GM21529 (cell line): ENCODE data around the gene LAMA4.
"Not testable (repeated sequence)": the region's sequence is repeated elsewhere in the genome, so short reads cannot be mapped to it uniquely, and the experiment has no call there.

Experiments used
- ATAC-seq: cut with Tn5 transposase; IDR thresholded peaks from one replicate; pipeline ENCODE4 v1.9.1; 2021; ENCODE audit not compliant: unreplicated experiment

Gene LAMA4

GRCh38 chr6:112218563-112218962, 35.8 kb downstream of the LAMA4 start:
- ATAC-seq = no peak

GRCh38 chr6:112216662-112217551, 37.5 kb downstream of the LAMA4 start:
- no peak for ATAC-seq

- ATAC-seq = no peak
Measured at GRCh38 chr6:112215488-112216284, 38.7 kb downstream of the LAMA4 start.

DNA sequence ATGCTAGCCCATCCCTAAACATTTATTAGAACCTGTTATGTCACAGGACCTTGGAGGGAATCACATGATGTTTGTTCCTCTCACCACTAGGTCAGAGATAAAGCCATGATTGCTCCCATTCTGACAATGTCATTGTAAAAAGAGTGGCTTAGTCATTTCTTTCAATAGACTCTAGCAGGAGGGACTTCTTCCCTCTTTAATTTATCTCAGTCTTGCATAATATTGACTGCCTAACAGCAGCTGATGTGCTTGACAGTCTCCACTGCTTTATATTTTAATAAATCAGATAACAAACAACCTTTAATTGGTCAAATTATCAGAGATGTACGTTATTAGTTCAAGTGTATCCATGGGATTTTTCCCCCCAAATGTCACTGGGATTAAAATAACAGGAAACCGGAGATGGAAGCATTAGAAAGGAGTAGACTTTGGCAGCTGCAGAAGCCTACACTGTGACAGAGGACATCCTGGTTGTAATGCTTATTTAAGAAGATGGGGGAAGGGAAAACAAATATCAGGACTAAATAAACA, 39.6 kb downstream of the LAMA4 start:
- no peak for ATAC-seq

DNA sequence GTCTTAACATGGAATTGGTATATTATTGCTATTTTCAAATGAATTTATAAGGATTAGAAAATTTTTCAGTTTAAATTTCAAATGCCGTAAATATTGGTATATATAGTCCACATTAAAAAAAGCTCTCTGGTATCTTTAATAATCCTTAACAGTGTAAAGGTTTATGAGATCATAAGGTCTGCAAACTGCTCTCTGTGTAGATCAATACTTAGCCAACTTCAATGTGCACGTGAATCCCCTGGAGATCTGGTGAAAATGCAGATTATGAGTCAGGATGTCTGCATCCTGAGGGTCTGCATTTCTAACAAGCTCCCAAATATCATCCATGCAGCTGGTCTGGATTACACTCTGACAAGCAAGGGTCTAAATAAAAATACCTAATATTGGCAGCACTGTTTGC, 43.5 kb downstream of the LAMA4 start:
- ATAC-seq = no peak

DNA sequence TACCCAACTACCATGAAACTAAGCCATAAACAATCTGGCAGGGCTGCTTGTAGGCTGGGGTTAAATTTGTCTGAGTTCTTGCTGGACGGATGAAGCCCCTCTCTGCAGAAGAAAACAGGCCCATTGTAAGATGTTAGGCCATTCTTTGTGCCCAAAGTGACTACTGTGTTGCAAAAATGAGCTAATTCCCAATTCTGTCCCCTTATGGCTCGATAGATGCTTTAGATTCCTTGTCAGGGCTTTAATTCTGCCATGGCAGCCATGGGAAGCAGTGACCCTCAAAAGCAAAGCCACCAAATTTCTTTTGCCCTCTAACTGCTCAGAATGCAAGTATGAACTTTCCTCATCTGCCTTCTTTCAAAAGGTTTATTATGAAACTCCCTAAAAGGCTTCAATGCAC, 45.2 kb downstream of the LAMA4 start:
- ATAC-seq = no peak

DNA sequence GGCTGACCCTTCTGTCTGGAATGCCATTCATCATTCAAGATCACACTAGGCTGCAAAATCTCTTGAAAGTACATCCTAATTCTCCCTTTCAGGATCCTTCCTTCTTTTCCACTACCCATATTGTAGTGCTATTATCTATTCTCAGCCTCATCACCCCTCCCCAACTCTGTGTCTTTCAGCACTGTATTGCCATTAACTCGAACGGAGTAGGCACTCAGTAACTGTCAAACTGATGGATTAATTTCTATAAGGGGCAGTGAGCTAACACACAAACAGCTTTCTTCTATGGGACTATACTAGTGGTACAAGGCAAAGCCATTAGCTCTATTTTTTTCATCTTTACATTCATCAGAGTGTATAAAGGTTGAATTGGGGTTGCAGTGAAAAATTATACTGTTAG, 46.6 kb downstream of the LAMA4 start:
- ATAC-seq = no peak

- ATAC-seq = no peak
Measured at GRCh38 chr6:112207131-112207530, 47.2 kb downstream of the LAMA4 start.

DNA sequence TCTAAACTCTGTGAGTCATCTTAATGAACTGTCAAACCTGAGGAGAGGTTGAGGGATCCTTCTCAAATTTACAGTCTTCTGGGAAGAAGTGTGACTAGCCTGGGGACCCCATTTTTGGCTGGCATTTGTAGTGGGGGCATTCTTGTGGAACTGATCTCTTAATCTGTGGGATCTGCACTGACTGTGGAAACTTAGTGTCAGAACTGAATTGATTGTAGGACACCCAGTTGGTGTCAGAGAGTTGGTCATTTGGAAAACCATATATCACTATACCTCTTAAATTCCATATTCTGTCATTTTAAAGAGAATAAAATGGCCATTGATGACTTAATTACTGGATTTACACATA, 48.3 kb downstream of the LAMA4 start:
- no peak for ATAC-seq

GRCh38 chr6:112205427-112206109, 48.8 kb downstream of the LAMA4 start:
- ATAC-seq = no peak

GRCh38 chr6:112204350-112204706, 50.0 kb downstream of the LAMA4 start:
- no peak for ATAC-seq

GRCh38 chr6:112203577-112204349, 50.6 kb downstream of the LAMA4 start:
- no peak for ATAC-seq

DNA sequence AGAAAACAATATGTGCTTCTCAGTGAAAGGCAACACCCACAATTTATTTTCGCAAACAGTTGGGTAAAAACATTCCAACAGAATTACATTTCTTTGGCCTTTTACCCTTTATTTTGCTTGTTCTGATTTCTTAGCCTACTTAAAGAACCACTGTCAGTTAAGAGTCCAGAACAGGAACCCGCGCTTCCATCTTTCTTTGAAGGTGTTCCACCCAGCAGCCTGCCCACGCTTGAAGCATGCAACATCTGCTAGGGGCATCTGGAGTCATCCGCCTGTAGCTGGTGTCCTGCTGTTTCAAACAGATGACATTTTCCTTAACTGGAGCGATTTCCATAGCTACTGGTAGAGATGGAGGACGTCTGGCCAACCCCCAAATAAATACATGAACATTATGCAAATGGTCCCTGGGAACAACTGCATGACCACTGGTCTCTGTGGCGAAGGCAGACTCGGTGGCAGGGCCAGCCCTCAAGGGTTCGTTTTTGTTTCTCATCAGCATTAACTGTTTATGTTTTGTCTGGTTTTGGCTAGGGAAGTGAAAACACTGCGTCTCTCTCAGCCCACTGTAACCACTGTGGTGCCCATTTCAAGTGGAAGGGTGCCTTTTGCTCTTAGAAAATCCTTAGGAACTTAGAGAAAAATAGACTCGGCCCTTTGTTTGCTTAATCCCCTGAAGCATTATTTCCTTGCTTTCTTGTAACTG, 51.6 kb downstream of the LAMA4 start:
- peak; percentile 66 for ATAC-seq

- ATAC-seq = not testable (repeated sequence)
Measured at GRCh38 chr6:112200185-112200914, 54.0 kb downstream of the LAMA4 start.

DNA sequence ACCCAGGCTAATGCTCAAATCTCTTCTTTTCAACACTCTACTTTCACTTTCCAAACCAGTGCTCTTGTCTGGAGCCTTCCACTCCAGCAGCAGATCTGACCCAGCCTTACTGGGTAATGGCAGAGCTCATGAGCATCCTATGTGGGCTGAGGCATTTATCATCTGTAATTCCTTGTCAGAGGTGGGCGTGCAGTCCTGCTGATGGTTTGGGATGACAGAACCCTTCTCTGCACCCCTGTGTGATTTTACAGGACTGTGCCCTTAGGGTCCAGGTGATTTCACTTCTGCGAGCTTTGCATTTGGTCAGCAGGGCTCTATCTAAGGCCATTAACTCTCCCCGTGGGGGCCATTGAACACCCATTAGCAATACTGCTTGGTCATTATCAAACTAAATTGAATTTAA, 55.4 kb downstream of the LAMA4 start:
- no peak for ATAC-seq

DNA sequence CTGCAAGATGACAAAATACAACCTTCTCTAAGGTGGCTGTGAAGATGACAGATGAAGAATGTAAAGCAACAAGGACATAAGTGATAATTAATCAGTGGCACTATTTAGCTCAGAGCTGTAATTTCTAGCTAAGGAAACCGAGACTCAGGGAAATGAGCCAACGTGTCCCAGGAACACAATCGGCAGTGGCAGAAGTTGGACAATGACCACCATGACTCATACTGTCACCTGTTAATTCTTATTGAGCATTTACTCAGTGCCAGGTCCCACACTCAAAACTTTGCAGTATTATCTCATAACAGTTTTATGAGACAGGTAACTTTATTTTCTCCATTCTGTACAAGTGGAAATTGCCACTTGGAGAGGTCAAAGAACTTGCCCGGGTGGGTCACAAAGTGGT, 55.8 kb downstream of the LAMA4 start:
- no peak for ATAC-seq

- no peak for ATAC-seq
Measured at GRCh38 chr6:112197636-112198035, 56.7 kb downstream of the LAMA4 start.

GRCh38 chr6:112196306-112196705, 58.1 kb downstream of the LAMA4 start:
- ATAC-seq = no peak

DNA sequence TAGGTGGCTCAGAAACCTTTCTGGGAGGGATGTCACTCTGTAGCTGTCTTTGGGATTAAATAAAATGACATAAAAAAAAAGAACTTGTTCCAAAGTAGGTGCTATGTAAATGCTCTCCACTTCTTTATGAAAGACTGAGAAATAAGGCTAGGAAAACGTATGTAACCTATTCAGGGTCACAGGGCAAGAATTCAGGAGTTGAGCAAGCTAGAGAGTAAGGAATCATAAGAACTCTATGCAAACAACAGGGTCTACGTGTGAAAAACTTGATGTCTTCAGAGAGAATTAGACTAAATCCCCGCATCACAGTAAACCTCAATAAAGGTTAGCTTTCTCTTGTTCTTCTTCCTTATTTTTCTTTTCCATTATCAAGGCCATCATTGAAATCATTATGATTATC, 59.2 kb downstream of the LAMA4 start:
- ATAC-seq = no peak
